IMR-90 (cell line): ENCODE results near the gene TSC1.

Experiments used
- CEBPB ChIP-seq: IDR thresholded peaks from 2 replicates; pipeline ENCODE4 v1.6.1; 2012; ENCODE audit warnings: low read depth, low read length, improper control_type of control experiment
- CHD1 ChIP-seq: IDR thresholded peaks from 2 replicates; pipeline ENCODE4 v1.6.1; 2012; ENCODE audit warnings: low read depth, low read length, improper control_type of control experiment
- CTCF ChIP-seq: conservative IDR thresholded peaks from 2 replicates; pipeline ENCODE4 v1.5.1; 2012; ENCODE audit warnings: mild to moderate bottlenecking, low read depth, low read length, improper control_type of control experiment
- MAZ ChIP-seq: IDR thresholded peaks from 2 replicates; pipeline ENCODE4 v1.6.1; 2012; ENCODE audit warnings: low read depth, mild to moderate bottlenecking, low read length, improper control_type of control experiment, moderate library complexity, borderline replicate concordance
- MXI1 ChIP-seq: IDR thresholded peaks from 2 replicates; pipeline ENCODE4 v1.6.1; 2012; ENCODE audit warnings: low read depth, mild to moderate bottlenecking, low read length, moderate library complexity, borderline replicate concordance
- POLR2A ChIP-seq: IDR thresholded peaks from 2 replicates; pipeline ENCODE4 v1.6.1; 2012; ENCODE audit warnings: mild to moderate bottlenecking, low read depth, low read length
- RFX5 ChIP-seq: IDR thresholded peaks from 2 replicates; pipeline ENCODE4 v1.8.0; 2012; ENCODE audit warnings: low read depth, mild to moderate bottlenecking, low read length, moderate library complexity
- USF2 ChIP-seq: fragments of 150-350 bp; IDR thresholded peaks from 2 replicates; pipeline ENCODE4 v1.6.1; 2017; ENCODE audit warnings: mild to moderate bottlenecking, antibody characterized with exemption, low read length, low read depth

- no peak for TF ChIP-seq RFX5
- TF ChIP-seq CTCF: no peak
- no peak for TF ChIP-seq MXI1
- TF ChIP-seq CEBPB: no peak
- no peak for TF ChIP-seq POLR2A
- no peak for TF ChIP-seq USF2
- TF ChIP-seq CHD1: no peak
- no peak for TF ChIP-seq MAZ
Measured at GRCh38 chr9:132879457-132880323, 64.7 kb downstream of the TSC1 start.
